GM12891 (cell line): ENCODE results near the gene NF1.
"Not testable (repeated sequence)": the region's sequence is repeated elsewhere in the genome, so short reads cannot be mapped to it uniquely, and the experiment has no call there.

Experiments used
- POLR2A ChIP-seq: IDR thresholded peaks from 2 replicates; pipeline ENCODE4 v1.6.1; 2011; ENCODE audit warnings: low read depth, low read length, control low read depth
- POLR2AphosphoS5 ChIP-seq: IDR thresholded peaks from 2 replicates; pipeline ENCODE4 v1.6.1; 2011; ENCODE audit warnings: low read depth, low read length, control low read depth
- SPI1 ChIP-seq: IDR thresholded peaks from 2 replicates; pipeline ENCODE4 v1.6.1; 2011; ENCODE audit warnings: low read depth, low read length, control low read depth
- TAF1 ChIP-seq: IDR thresholded peaks from 2 replicates; pipeline ENCODE4 v1.6.1; 2011; ENCODE audit warnings: low read depth, low read length, control low read depth

DNA sequence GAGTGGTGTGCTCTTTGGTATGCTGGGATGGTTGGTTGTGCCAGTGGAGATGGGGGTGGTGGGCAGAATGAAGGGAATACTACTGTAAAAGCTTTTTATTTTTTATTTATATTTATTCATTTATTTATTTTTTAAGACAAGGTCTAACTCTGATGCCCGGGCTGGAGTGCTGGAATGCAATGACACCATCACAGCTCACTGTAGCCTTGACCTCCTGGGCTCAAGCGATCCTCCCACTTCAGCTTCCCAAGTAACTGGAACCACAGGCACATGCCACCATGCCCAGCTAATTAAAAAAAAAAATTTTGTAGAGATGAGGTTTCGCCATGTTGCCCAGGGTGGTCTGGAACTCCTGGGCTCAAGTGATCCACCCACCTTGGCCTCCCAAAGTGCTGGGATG is 4.1 kb upstream of the NF1 start:
- not testable (repeated sequence) for TF ChIP-seq POLR2A, POLR2AphosphoS5, TAF1, SPI1
